ENCODE results near the gene ATP6V1C2.

GRCh38 chr2:10691521-10691920 lies 29.9 kb upstream of the ATP6V1C2 start:
- TF ChIP-seq CTCF (conservative IDR thresholded peaks at IDR 0.05; ENCODE audit: low read length) = no peak
- no peak for TF ChIP-seq EZH2phosphoT487 (IDR thresholded peaks at IDR 0.05; ENCODE audit: borderline replicate concordance)
